Measurements from ENCODE around the gene DNAJC18. TPM values are rescaled to one million over a fixed set of nuclear protein-coding genes. Genes with fewer than 3 reads are reported as not detected.
A peak's percentile ranks its signal among the peaks of the same experiment; 100 is the strongest.

DNAJC18 gene
- total and polyA plus RNA-seq, 4 donors = 0.66 to 1.8 (median 0.83) TPM

GRCh38 chr5:139394123-139394653 is 45.1 kb downstream of the DNAJC18 start (continued):
- TF ChIP-seq CTCF (IDR thresholded peaks at IDR 0.05; ENCODE audit: low read depth, low read length, missing input control) (peak; percentile 36), HNF4A (conservative IDR thresholded peaks at IDR 0.05) (no peak), ZBTB33 (IDR thresholded peaks at IDR 0.05) (no peak)

GRCh38 chr5:139393497-139394122 is 45.7 kb downstream of the DNAJC18 start:
- DNase-seq (ENCODE audit: low spot score) = no peak
- WGBS = 13% methylated on average over 49 of the region's 49 CpGs
- no peaks in the 10 kb centered on the region for H3K9me3 ChIP-seq (ENCODE audit: control insufficient read depth in 4 of 4, low read length in 3 of 4)
- peaks cover 0 to 3% (median 0%) of the 10 kb centered on the region in 4 donors for H3K27me3 ChIP-seq (ENCODE audit: control insufficient read depth in 4 of 4, insufficient read depth in 4 of 4, low read length in 3 of 4)
- H3K4me1 ChIP-seq (ENCODE audit: control insufficient read depth in 4 of 4, insufficient read depth in 4 of 4, low read length in 3 of 4) = peaks cover 9 to 19% (median 17%) of the 10 kb centered on the region in 4 donors
- no peak overlapping the region for H3K9ac ChIP-seq (ENCODE audit: low read depth in 1 of 2, low read length in 2 of 2)
- H3K27ac ChIP-seq (ENCODE audit: low read depth in 1 of 2, low read length in 2 of 2) = peak overlapping the region in 1 of 2 donors; percentile 3
- H3K4me3 ChIP-seq (ENCODE audit: low read depth in 1 of 3, low read length in 3 of 3) = peak overlapping the region in 2 of 3 donors; percentile 53 to 59
- TF ChIP-seq HNF4G (IDR thresholded peaks at IDR 0.05) = no peak
- TF ChIP-seq MAX (IDR thresholded peaks at IDR 0.05) = no peak
- no peak for TF ChIP-seq ATF3 (IDR thresholded peaks at IDR 0.05)
- TF ChIP-seq REST (IDR thresholded peaks at IDR 0.05) = no peak
- TF ChIP-seq SP1 (IDR thresholded peaks at IDR 0.05) = no peak
- TF ChIP-seq EGR1 (IDR thresholded peaks at IDR 0.05; ENCODE audit: low read depth in 2 of 2) = no peak
- no peak for TF ChIP-seq RAD21 (IDR thresholded peaks at IDR 0.05)
- TF ChIP-seq CTCF (IDR thresholded peaks at IDR 0.05; ENCODE audit: low read depth, low read length, missing input control) = no peak
- TF ChIP-seq NR2F2 (IDR thresholded peaks at IDR 0.05) = no peak
- TF ChIP-seq GABPA (IDR thresholded peaks at IDR 0.05 in 1 of 2, conservative IDR thresholded peaks at IDR 0.05 in 1 of 2) = no peak
- TF ChIP-seq YY1 (IDR thresholded peaks at IDR 0.05) = no peak
- no peak for TF ChIP-seq FOXA2 (IDR thresholded peaks at IDR 0.05)
- no peak for TF ChIP-seq RXRA (IDR thresholded peaks at IDR 0.05)
- TF ChIP-seq ZBTB33 (IDR thresholded peaks at IDR 0.05) = no peak
- no peak for TF ChIP-seq HNF4A (conservative IDR thresholded peaks at IDR 0.05)
- no peak for TF ChIP-seq JUND (IDR thresholded peaks at IDR 0.05)
- no peak for TF ChIP-seq TAF1 (conservative IDR thresholded peaks at IDR 0.05)
- TF ChIP-seq FOXA1 (IDR thresholded peaks at IDR 0.05) = no peak
- peaks cover 0 to 1% (median 0%) of the 10 kb centered on the region in 4 donors for H3K36me3 ChIP-seq (ENCODE audit: control insufficient read depth in 4 of 4, insufficient read depth in 3 of 4, low read depth in 1 of 4, low read length in 3 of 4)

All from liver (tissue), 9 donors.